ENCODE results near the gene MATN1.
A peak's percentile ranks its signal among the peaks of the same experiment; 100 is the strongest.

MATN1 gene

GRCh38 chr1:30715216-30715615 is 8.2 kb downstream of the MATN1 start:
- DNase-seq, result no peak

- no peak for DNase-seq
Observed at GRCh38 chr1:30714536-30715090, 8.8 kb downstream of the MATN1 start.

DNA sequence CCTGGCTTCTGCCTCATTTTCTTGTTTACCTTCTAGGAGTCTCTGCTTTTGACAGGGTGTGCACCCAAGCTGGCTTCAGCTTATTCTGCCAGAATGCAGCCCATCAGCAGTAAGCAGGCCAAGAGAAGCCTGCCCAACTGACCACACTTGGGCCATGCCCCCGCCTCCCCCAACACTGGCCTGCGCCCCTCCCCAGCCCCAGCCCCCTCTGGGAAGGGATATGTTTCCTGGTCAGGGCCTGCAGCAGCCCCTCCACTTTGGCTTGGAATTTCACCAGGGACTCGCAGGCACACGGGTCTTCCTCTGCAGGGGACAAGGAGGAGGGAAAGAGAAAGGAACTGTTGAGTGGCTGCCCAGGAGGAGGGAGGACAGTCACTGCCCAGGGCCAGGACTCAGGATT is 9.4 kb downstream of the MATN1 start:
- DNase-seq, result no peak

- no peak for DNase-seq
Observed at GRCh38 chr1:30713311-30713710, 10.1 kb downstream of the MATN1 start.

DNA sequence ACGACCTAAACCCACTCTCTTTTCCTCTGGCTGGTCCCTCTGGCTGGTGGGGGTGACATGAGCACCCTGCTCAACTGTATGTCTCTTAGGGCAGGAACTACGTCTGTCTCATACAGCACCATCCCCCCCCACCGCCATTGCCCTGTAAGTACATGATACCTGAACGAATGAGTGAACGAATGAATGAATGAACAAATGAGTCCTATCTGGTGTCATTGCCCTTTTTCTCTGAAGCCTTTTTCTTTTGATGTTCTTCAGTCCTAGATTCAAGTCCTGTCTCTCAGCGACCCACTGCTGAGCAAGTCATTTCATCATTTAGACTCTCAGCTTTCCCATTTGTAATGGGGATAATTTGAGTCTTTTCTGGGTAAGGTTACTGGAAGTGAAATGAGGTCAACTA is 10.8 kb downstream of the MATN1 start:
- no peak for DNase-seq

DNA sequence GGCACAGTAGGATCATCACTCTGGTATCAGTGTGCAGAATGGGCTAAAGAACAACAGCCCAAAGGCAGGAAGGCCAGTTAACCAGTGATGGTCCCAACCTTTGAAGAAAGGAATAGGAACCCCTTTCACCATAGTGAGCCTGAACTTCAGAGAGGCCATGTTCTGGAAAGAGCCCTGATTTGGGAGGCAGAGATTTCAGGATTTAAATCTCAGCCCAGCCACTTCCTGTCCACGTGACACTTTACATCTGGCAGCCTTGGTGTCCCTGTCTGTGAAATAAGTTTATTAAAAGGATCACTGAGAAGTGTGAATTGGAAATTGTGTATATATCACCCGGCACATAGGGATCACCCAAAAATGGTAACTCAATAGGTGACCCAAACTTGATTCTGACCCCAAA is 13.0 kb downstream of the MATN1 start:
- no peak for DNase-seq

DNA sequence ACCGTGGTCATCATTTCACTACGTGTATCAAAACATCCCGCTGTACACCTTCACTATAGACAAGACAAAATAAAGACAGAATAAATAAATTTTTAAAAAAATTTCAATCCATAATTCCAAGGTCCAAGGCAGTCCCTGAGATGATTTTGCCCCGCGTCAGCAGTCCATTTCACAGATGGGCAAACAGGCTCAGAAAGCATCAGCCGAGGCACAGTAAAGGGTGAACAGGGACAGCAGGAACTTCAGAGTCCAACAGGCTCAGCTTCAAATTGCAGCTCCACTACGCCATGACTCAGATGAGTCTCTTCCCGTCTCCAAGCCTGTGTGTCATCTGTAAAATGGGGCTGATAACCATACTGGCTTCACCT is 15.0 kb downstream of the MATN1 start:
- no peak for DNase-seq

GRCh38 chr1:30707412-30708360 is 15.7 kb downstream of the MATN1 start:
- DNase-seq, result peak; percentile 62

GRCh38 chr1:30706528-30706927 is 16.9 kb downstream of the MATN1 start:
- no peak for DNase-seq

GRCh38 chr1:30705698-30706097 is 17.7 kb downstream of the MATN1 start:
- DNase-seq, result no peak

DNA sequence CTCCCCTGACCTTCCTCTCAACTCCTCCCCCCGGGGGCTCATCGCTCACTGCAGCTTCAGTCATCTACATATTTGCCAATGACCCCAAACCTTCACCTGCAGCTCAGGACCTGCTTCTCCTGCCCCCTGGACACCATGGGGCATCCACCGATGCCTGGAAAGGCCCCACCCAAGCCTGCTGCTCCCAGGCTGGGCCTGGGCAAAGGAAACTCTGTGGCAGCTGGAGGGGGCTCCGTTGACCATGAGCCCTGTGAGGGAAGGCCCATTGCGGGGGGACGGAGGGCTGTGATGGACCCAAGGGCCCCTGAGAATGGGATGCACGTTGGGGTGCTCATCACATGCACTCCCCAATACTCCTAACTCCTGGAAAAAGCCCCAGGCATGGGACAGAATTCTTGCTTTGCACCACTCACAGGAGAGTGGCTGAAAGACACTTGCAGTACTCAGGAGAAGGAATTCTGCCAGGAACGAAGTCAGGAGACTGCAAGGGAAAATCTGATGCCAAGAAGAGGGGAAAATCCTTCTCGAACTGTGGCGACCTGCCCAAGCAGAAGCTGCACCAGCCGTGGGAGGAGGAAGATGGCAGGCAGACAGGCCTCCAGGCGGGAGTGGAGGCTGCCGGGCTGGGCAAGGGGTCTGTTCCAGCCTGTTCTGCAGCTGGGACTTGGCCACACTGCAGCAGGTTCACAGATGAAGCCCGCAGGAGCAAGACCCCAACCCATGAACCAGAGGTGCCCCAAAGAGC is 18.4 kb downstream of the MATN1 start:
- DNase-seq, result no peak

DNA sequence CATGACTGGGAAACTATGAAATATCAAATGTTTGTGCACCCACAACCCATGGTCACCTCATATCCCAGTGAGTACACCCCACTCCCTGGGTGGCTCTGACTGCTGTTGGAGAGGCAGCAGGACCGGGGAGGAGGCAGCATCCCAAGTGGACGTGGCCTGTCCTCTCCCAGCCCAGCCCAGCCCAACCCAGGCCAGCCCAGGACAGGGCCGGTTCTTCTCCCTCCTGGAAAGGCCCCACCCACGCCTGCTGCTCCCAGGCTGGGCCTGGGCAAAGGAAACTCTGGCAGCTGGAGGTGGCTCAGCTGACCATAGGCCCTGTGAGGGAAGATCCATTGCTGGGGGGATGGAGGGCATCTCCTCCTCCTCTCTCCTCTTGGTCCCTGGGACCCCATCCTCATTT is 19.1 kb downstream of the MATN1 start:
- DNase-seq, result no peak

- no peak for DNase-seq
Observed at GRCh38 chr1:30702823-30703222, 20.6 kb downstream of the MATN1 start.

DNA sequence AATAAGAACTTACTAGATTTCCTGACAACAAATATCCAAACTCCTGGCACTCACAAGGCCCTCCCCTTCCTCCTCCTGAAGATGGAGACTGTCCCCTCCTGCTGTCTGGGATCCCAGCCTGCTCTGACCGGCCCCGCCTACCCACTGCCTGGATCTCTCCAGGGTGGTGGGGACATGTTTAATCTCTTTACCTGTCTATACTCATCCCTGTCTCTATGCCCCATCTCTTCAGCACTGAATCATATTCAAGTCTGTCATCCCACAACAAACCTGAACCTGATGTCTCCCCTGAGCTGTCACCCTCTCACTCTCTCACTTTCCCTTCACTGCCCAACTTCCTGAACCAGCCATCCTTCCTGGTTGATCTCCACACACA is 22.1 kb downstream of the MATN1 start:
- no peak for DNase-seq

DNA sequence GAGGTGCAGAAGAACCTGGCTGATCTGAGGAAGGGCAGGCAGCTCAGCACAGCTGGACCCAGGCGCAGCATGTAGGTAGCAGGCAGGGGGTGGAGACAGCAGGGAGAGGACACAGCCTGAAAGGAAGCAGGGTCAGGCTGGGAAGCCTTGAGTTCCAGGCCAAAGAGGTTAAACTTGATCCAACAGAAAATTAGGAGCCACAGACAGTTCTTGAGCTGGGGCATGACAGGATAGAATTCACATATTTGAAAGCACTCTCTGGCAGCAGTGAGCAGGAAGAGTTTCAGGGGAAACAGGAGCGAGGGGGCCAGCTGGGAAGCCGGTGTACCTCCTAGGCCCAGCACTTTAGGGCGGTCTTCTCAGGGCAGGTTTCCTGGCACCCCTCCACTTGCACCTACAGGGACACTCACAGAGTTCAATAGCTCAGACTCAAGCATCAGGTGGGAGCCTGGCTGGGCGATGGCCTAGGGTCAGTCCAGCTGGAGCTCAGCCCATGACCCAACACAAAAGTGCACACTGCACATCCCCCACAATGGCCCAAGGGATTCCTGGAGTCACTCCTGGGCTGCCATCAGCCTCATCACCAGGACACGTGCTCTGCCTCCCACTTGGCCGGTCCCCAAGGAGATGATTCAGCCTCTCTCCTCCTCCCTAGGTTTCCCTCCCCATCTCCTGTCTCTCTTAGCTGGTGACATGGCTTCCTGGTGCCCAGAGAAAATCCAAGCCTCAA is 22.7 kb downstream of the MATN1 start:
- no peak for DNase-seq

- no peak for DNase-seq
Observed at GRCh38 chr1:30699762-30700161, 23.6 kb downstream of the MATN1 start.

DNA sequence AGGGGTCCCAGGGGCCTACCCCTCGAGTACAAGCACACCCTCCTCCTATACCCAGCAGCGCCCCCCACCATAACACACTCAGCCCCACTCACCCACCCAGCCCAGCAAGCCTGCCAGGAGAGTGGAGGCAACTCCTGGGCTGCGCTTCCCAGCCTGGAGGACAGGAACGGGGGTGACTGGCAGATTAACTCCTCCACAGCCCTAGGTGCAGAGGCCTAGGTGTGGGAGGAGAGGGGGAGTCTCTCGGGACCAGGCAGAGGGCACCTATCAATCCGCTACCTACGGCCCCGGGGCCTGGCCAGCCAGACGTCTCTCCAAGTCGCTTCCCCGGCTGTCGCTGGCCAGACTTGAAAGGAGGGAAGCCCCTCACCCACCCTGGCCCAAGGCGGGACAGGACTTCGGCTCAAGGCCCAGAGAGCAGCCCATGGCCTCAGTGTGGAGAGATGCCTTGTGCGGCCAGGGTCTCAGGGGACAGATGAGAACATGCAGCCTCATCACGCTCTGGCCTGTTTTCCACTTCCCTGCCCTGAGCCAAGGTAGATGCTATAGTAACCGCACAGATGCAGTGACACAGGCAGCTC is 24.9 kb downstream of the MATN1 start:
- DNase-seq, result no peak

DNA sequence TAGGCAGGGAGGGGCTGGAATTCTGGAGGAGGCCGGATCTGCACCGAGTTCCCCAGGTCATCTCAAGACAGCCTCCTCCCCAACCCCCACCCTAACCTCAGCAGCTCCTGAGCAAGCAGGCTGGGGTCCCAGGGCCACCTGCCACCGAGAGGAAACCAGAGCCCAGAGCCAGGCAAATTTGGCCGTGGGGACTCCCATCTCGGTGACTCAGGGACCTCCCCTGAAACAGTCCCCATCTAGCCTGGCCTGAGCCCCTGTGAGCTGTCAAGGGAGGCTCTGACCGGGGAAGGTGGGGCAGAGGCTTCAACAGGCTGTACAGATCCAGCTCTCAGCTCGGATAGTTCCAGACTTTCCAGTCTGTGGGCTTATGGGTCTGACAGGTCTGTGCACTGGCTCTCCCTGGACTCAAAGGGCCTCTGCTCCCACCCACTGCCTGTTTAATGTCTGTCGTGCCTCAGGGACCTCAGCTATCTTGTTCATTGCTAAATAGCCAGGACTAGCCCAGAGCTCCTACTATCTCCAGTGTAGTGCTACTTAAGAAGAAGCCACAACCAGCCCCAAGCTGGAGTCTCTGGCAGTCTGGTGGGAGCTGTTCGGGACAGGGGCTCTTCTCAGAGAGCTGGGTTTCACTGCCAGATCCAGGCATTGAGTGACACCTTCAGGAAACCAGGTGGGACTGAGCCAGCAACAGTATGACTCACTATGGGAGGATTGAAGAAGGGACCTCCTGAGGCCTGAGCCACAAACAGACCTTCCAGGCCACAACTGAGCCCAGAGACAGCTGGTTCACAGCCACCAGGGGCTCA is 25.6 kb downstream of the MATN1 start:
- DNase-seq, result no peak

DNA sequence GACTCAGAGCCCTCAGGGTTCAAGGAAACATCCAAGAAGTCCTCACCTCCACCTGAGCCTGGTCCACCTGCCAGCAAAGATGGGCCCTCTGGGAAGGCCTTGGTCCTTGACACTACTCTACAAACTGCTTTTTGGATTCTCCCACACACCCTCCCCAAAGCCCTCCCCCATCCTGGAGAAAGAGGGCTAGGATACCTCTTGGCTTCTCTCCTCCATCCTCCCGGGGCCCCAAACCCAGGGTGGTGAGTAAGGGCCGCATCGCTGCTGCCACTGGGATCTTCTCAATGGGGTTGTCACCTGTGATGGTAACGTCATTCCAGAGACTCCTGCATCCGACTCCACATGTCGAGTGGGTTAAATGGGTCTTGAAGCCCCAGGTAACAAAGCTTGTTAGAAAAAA is 26.6 kb downstream of the MATN1 start:
- no peak for DNase-seq

DNA sequence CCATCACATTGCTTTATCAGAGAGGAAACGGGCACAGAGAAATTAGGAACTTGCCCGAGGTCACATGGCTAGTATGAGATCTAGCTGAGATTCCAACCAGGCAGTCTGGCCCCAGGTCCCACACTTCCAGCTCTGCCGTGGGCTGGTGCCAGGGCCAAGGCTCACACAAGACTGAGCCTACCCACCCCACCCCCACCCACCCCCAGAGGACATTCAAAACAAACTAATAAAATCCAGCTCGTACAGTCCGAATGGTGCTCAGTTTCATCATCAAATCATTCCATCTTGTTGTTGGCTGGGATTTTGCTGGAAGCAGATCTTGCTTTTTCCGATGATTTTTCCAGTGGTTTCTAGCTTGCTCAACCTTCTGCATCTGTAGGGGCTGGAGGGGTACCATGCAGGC is 27.9 kb downstream of the MATN1 start:
- no peak for DNase-seq

DNA sequence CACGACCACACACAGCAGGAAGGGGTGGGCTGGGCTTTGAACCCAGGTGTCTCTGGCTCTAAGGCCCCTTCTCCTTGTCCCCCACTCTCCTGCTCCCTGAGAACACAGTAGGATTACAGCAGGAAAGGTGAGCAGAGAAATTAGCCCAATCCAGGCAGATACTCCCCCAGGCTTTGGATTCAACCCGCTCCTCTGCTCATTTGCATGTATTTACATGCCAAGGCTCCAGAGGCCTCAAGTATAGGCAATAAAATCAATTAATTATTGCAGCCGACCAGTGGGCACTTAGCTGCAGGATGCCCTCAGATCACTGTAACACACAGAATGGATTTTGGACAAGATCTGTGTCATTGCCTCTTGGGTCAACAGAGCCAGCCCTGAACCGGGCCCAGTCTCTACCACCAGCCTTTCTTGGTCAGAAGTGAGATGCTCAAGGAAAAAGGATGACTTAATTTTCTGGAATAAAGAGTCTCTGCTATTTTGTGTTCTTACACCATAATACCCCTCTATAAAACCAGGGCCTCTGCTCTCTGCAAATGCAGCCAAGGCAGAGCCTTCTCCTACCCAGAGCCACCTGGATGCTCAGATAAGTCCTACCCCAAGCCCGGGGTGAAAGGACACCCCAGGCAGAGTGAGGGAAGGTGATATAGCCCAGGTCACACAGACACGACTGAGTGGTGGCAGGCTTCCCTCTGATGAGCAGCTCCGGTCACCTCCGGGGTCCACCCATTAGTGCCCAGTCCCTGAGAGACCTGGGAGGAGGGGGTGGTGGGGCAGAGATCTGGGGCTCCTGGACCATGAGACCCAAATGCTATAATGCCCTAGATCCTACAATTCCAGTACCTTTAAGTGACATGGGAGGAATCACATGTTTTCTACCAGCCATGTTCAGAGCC is 28.9 kb downstream of the MATN1 start:
- DNase-seq, result no peak
